HEK293 (cell line): ENCODE data around the gene ALG8.
"Not testable (repeated sequence)": the region's sequence is repeated elsewhere in the genome, so short reads cannot be mapped to it uniquely, and the experiment has no call there.

Experiments
- CTCF ChIA-PET: fragments of 350-600 bp; formaldehyde crosslinking; extraction: SDS; loops from one replicate; lab custom pipeline; 2021; ENCODE audit warnings: antibody characterized with exemption; lab: Yijun Ruan, JAX
- POLR2A ChIA-PET: fragments of 300-600 bp; formaldehyde crosslinking; extraction: SDS; loops from one replicate; lab custom pipeline; 2020; ENCODE audit warnings: antibody characterized with exemption, inconsistent platforms; lab: Yijun Ruan, JAX
- H3K27ac ChIP-seq: fragments of 200-500 bp; sonication (Bioruptor generic); 2 replicates; pipeline ENCODE4 v1.5.1; 2014; ENCODE audit warnings: low read depth, low read length, control low read depth, inconsistent platforms; ENCODE audit errors: extremely low read depth
- H3K36me3 ChIP-seq, 2 experiments: fragments of 200-500 bp in 1 of 2; sonication (Bioruptor generic) in 1 of 2; 1 replicate in 1 of 2; 2 replicates in 1 of 2; pipeline ENCODE4 v1.5.1; 2014 to 2017; ENCODE audit warnings: inconsistent platforms in 2 of 2, low read length in 2 of 2; ENCODE audit not compliant: control insufficient read depth in 2 of 2, insufficient read depth in 1 of 2
- H3K4me1 ChIP-seq: fragments of 200-500 bp; sonication (Bioruptor generic); 2 replicates; pipeline ENCODE4 v1.5.1; 2014; ENCODE audit warnings: mild to moderate bottlenecking, low read length, inconsistent platforms; ENCODE audit not compliant: control insufficient read depth, insufficient read depth
- H3K4me3 ChIP-seq: 2 replicates; pipeline ENCODE4 v1.5.1; 2011; ENCODE audit warnings: low read depth, mild to moderate bottlenecking, control low read depth, low read length, moderate library complexity
- H3K9me3 ChIP-seq: fragments of 200-500 bp; sonication (Bioruptor generic); 2 replicates; pipeline ENCODE4 v1.5.1; 2014; ENCODE audit warnings: low read depth, low read length, inconsistent platforms; ENCODE audit not compliant: control insufficient read depth, insufficient read depth
- GLIS1 ChIP-seq: fragments of 450-650 bp; formaldehyde crosslinking; IDR thresholded peaks from 2 replicates; pipeline ENCODE4 v1.5.1; 2016; ENCODE audit warnings: missing biosample characterization, missing genetic modification characterization
- REST ChIP-seq: fragments of 450-650 bp; formaldehyde crosslinking; IDR thresholded peaks from 2 replicates; pipeline ENCODE4 v1.5.1; 2016; ENCODE audit warnings: missing biosample characterization, missing genetic modification characterization
- SCRT1 ChIP-seq: fragments of 450-650 bp; formaldehyde crosslinking; IDR thresholded peaks from 2 replicates; pipeline ENCODE4 v1.5.1; 2016; ENCODE audit warnings: missing biosample characterization, missing genetic modification characterization, borderline replicate concordance
- ZNF121 ChIP-seq: fragments of 450-650 bp; formaldehyde crosslinking; IDR thresholded peaks from 2 replicates; pipeline ENCODE4 v1.5.1; 2016; ENCODE audit warnings: missing biosample characterization, missing genetic modification characterization
- ZNF132 ChIP-seq: fragments of 450-650 bp; formaldehyde crosslinking; IDR thresholded peaks from 2 replicates; pipeline ENCODE4 v1.5.1; 2017; ENCODE audit warnings: missing biosample characterization, missing genetic modification characterization, borderline replicate concordance
- ZNF184 ChIP-seq: fragments of 450-650 bp; IDR thresholded peaks from 2 replicates; pipeline ENCODE4 v1.5.1; 2018; ENCODE audit warnings: missing biosample characterization, mild to moderate bottlenecking, missing genetic modification characterization
- ZNF280D ChIP-seq: fragments of 450-650 bp; formaldehyde crosslinking; IDR thresholded peaks from 2 replicates; pipeline ENCODE4 v1.5.1; 2016; ENCODE audit warnings: missing biosample characterization, missing genetic modification characterization
- ZNF335 ChIP-seq: fragments of 450-650 bp; formaldehyde crosslinking; conservative IDR thresholded peaks from 2 replicates; pipeline ENCODE4 v1.5.1; 2016; ENCODE audit warnings: missing biosample characterization, missing genetic modification characterization
- ZNF362 ChIP-seq: fragments of 450-650 bp; formaldehyde crosslinking; IDR thresholded peaks from 2 replicates; pipeline ENCODE4 v1.5.1; 2016; ENCODE audit warnings: missing biosample characterization, missing genetic modification characterization
- ZNF629 ChIP-seq: fragments of 450-650 bp; formaldehyde crosslinking; IDR thresholded peaks from 2 replicates; pipeline ENCODE4 v1.5.1; 2017; ENCODE audit warnings: missing biosample characterization, missing genetic modification characterization

ALG8 gene

GRCh38 chr11:78078218-78079167, 60.9 kb downstream of the ALG8 start:
- peaks cover 0 to 22% of the 10 kb centered on the region in 2 experiments; a peak in 1 of 3 replicates for H3K36me3 ChIP-seq
- H3K9me3 ChIP-seq = no peaks in the 10 kb centered on the region
- TF ChIP-seq ZNF132 (tag by site-specific recombination) = no peak
- TF ChIP-seq GLIS1 (tag by site-specific recombination) = peak; percentile 37; the same call in 1 of the 2 replicates
- TF ChIP-seq ZNF335 (tag by site-specific recombination) = peak; percentile 75
- peak; percentile 78 for TF ChIP-seq ZNF362 (tag by site-specific recombination)
- TF ChIP-seq ZNF184 = no peak
- TF ChIP-seq ZNF280D (tag by site-specific recombination) = no peak
- H3K4me3 ChIP-seq = peak overlapping the region; percentile 83
- ChIA-PET CTCF (interaction anchor here (0.5 to 0.8 kb wide), 10 partner anchors 7 to 764 kb away, joined by 3 to 6 read pairs (median 3); no protein-coding TSS in a partner anchor), POLR2A (interaction anchor here (0.6 to 1.8 kb wide), 3 partner anchors 11 to 83 kb away, joined by 3 to 10 read pairs (median 6); partner anchors contain the start of gene INTS4)
- peaks cover 3% of the 10 kb centered on the region; the same call in 1 of the 2 replicates for H3K4me1 ChIP-seq
- H3K27ac ChIP-seq = no peak overlapping the region

GRCh38 chr11:78077592-78077991, 61.8 kb downstream of the ALG8 start:
- not testable (repeated sequence) for H3K9me3 ChIP-seq, H3K4me1 ChIP-seq, H3K4me3 ChIP-seq, H3K27ac ChIP-seq
- peaks cover 0 to 28% of the 10 kb centered on the region in 2 experiments; a peak in 1 of 3 replicates for H3K36me3 ChIP-seq
- CTCF ChIA-PET = interaction anchor here (0.6 to 0.7 kb wide), 2 partner anchors 33 to 304 kb away, joined by 3 read pairs; no protein-coding TSS in a partner anchor
- TF ChIP-seq REST (tag by site-specific recombination) = 0 out of 2 replicates have a peak, but pooled peaks have one; percentile 1
- TF ChIP-seq ZNF121 (tag by site-specific recombination) = peak; percentile 77
- POLR2A ChIA-PET = interaction anchor here (0.6 to 1.8 kb wide), 2 partner anchors 11 to 83 kb away, joined by 8 to 10 read pairs; partner anchors contain the start of gene INTS4

GRCh38 chr11:78076733-78077403, 62.6 kb downstream of the ALG8 start:
- Histone ChIP-seq H3K27ac (no peak overlapping the region), H3K4me3 (no peak overlapping the region), H3K9me3 (no peaks in the 10 kb centered on the region), H3K36me3 (peaks cover 4 to 34% of the 10 kb centered on the region in 2 experiments; a peak in 2 of 3 replicates), H3K4me1 (peaks cover 3% of the 10 kb centered on the region; the same call in 1 of the 2 replicates)
- CTCF ChIA-PET = interaction anchor here (0.6 kb wide), 1 partner anchor 31 kb away, joined by 3 read pairs; no protein-coding TSS in a partner anchor
- POLR2A ChIA-PET = interaction anchor here (0.6 to 1.8 kb wide), 2 partner anchors 11 to 82 kb away, joined by 8 to 10 read pairs; partner anchors contain the start of gene INTS4
- TF ChIP-seq REST (tag by site-specific recombination) = 0 out of 2 replicates have a peak, but pooled peaks have one; percentile 25
- 0 out of 2 replicates have a peak, but pooled peaks have one; percentile 23 for TF ChIP-seq ZNF629 (tag by site-specific recombination)
- peak; percentile 89 for TF ChIP-seq SCRT1 (tag by site-specific recombination)
- peak; percentile 57 for TF ChIP-seq ZNF121 (tag by site-specific recombination)
